HG03175 (cell line): ENCODE data around the gene UCP3.

Experiments used
- ATAC-seq: cut with Tn5 transposase; IDR thresholded peaks from one replicate; pipeline ENCODE4 v1.9.1; 2021; ENCODE audit warnings: mild to moderate bottlenecking, moderate library complexity; ENCODE audit not compliant: unreplicated experiment

UCP3 gene

GRCh38 chr11:74008373-74009229, at the start of gene UCP3:
TSS of gene UCP3 (minus strand) at chr11:74009085. CDS start at chr11:74007042, 2,043 bp downstream.
- no peak for ATAC-seq

GRCh38 chr11:74057249-74058151, 48.6 kb upstream of the UCP3 start:
- no peak for ATAC-seq

GRCh38 chr11:74055938-74056337, 47.1 kb upstream of the UCP3 start:
- ATAC-seq: no peak

- no peak for ATAC-seq
Measured at GRCh38 chr11:74050465-74050864, 41.6 kb upstream of the UCP3 start.

- no peak for ATAC-seq
Measured at GRCh38 chr11:74048993-74049392, 40.1 kb upstream of the UCP3 start.

- no peak for ATAC-seq
Measured at GRCh38 chr11:74044538-74044937, 35.7 kb upstream of the UCP3 start.

GRCh38 chr11:74043450-74043849, 34.6 kb upstream of the UCP3 start:
- no peak for ATAC-seq

GRCh38 chr11:74037309-74037708, 28.4 kb upstream of the UCP3 start:
- ATAC-seq: no peak

GRCh38 chr11:74035264-74035663, 26.4 kb upstream of the UCP3 start:
- no peak for ATAC-seq

GRCh38 chr11:74033046-74033445, 24.2 kb upstream of the UCP3 start:
- ATAC-seq: no peak

GRCh38 chr11:74030723-74031676, 22.1 kb upstream of the UCP3 start:
- ATAC-seq: no peak

GRCh38 chr11:74025467-74026166, 16.7 kb upstream of the UCP3 start:
- no peak for ATAC-seq

GRCh38 chr11:74024261-74025029, 15.6 kb upstream of the UCP3 start:
- ATAC-seq: no peak

- ATAC-seq: no peak
Measured at GRCh38 chr11:74023276-74023675, 14.4 kb upstream of the UCP3 start.

GRCh38 chr11:74022546-74022945, 13.7 kb upstream of the UCP3 start:
- ATAC-seq: no peak

- no peak for ATAC-seq
Measured at GRCh38 chr11:74021998-74022397, 13.1 kb upstream of the UCP3 start.

- peak; percentile 58 for ATAC-seq
Measured at GRCh38 chr11:74020539-74020938, 11.7 kb upstream of the UCP3 start.

GRCh38 chr11:74019860-74020259, 11.0 kb upstream of the UCP3 start:
- ATAC-seq: no peak

- no peak for ATAC-seq
Measured at GRCh38 chr11:74019104-74019738, 10.3 kb upstream of the UCP3 start.
